Measurements from ENCODE around the gene TTC21A. TPM values are rescaled to one million over a fixed set of nuclear protein-coding genes. Genes with fewer than 3 reads are reported as not detected.

TTC21A gene
- total and polyA plus RNA-seq, 2 donors (not counting 1 experiment from before 2014, with no cell fraction given), result 1.6 to 2.1 TPM

- Histone ChIP-seq H3K4me2 (ENCODE audit: extremely low read depth, insufficient read depth, low read length) (no peak overlapping the region), H3K9me3 (ENCODE audit: control insufficient read depth, insufficient read depth, low read depth, low read length) (no peaks in the 10 kb centered on the region), H3K36me3 (ENCODE audit: control insufficient read depth, insufficient read depth, low read length) (no peaks in the 10 kb centered on the region), H3K27me3 (ENCODE audit: control insufficient read depth, insufficient read depth, low read length) (no peaks in the 10 kb centered on the region), H3K9ac (ENCODE audit: insufficient read depth, low read length) (no peak overlapping the region), H3K79me2 (ENCODE audit: control insufficient read depth, insufficient read depth, low read length) (no peaks in the 10 kb centered on the region), H2AFZ (ENCODE audit: low read length) (no peak overlapping the region), H3K27ac (ENCODE audit: insufficient read depth, low read length) (no peak overlapping the region), H4K20me1 (ENCODE audit: control insufficient read depth, extremely low read depth, insufficient read depth, low read length) (no peaks in the 10 kb centered on the region), H3K4me1 (ENCODE audit: control insufficient read depth, extremely low read depth, insufficient read depth, low read length) (peaks cover 12% of the 10 kb centered on the region), H3K4me3 (replicated peaks in 1 of 4; ENCODE audit: control extremely low read depth in 1 of 4, insufficient read depth in 1 of 4, low read depth in 3 of 4, low read length in 4 of 4) (no peak overlapping the region)
- no peak for DNase-seq (ENCODE audit: low read depth in 2 of 2)
- TF ChIP-seq EZH2 (IDR thresholded peaks at IDR 0.05; ENCODE audit: low read length, missing control alignments) (no peak), CTCF (conservative IDR thresholded peaks at IDR 0.05 in 1 of 2, IDR thresholded peaks at IDR 0.05 in 1 of 2; ENCODE audit: low read depth in 1 of 2, low read length in 2 of 2) (no peak)
Measured at GRCh38 chr3:39183211-39184080, 76.0 kb downstream of the TTC21A start.

GRCh38 chr3:39184081-39184967, 76.8 kb downstream of the TTC21A start:
- Histone ChIP-seq H3K27me3 (ENCODE audit: control insufficient read depth, insufficient read depth, low read length) (no peaks in the 10 kb centered on the region), H3K36me3 (ENCODE audit: control insufficient read depth, insufficient read depth, low read length) (no peaks in the 10 kb centered on the region), H3K4me1 (ENCODE audit: control insufficient read depth, extremely low read depth, insufficient read depth, low read length) (peaks cover 5% of the 10 kb centered on the region), H3K4me3 (replicated peaks in 1 of 4; ENCODE audit: control extremely low read depth in 1 of 4, insufficient read depth in 1 of 4, low read depth in 3 of 4, low read length in 4 of 4) (no peak overlapping the region), H3K27ac (ENCODE audit: insufficient read depth, low read length) (no peak overlapping the region), H3K4me2 (ENCODE audit: extremely low read depth, insufficient read depth, low read length) (no peak overlapping the region), H3K9me3 (ENCODE audit: control insufficient read depth, insufficient read depth, low read depth, low read length) (no peaks in the 10 kb centered on the region), H3K9ac (ENCODE audit: insufficient read depth, low read length) (no peak overlapping the region), H3K79me2 (ENCODE audit: control insufficient read depth, insufficient read depth, low read length) (no peaks in the 10 kb centered on the region), H4K20me1 (ENCODE audit: control insufficient read depth, extremely low read depth, insufficient read depth, low read length) (no peaks in the 10 kb centered on the region), H2AFZ (ENCODE audit: low read length) (no peak overlapping the region)
- DNase-seq (ENCODE audit: low read depth in 2 of 2), result no peak
- no peak for TF ChIP-seq CTCF (conservative IDR thresholded peaks at IDR 0.05 in 1 of 2, IDR thresholded peaks at IDR 0.05 in 1 of 2; ENCODE audit: low read depth in 1 of 2, low read length in 2 of 2)
- TF ChIP-seq EZH2 (IDR thresholded peaks at IDR 0.05; ENCODE audit: low read length, missing control alignments), result no peak

GRCh38 chr3:39184968-39185285, 77.4 kb downstream of the TTC21A start:
- no peak for DNase-seq (ENCODE audit: low read depth in 2 of 2)
- Histone ChIP-seq H3K4me2 (ENCODE audit: extremely low read depth, insufficient read depth, low read length) (no peak overlapping the region), H3K27me3 (ENCODE audit: control insufficient read depth, insufficient read depth, low read length) (no peaks in the 10 kb centered on the region), H3K4me3 (replicated peaks in 1 of 4; ENCODE audit: control extremely low read depth in 1 of 4, insufficient read depth in 1 of 4, low read depth in 3 of 4, low read length in 4 of 4) (no peak overlapping the region), H3K9me3 (ENCODE audit: control insufficient read depth, insufficient read depth, low read depth, low read length) (no peaks in the 10 kb centered on the region), H3K9ac (ENCODE audit: insufficient read depth, low read length) (no peak overlapping the region), H3K36me3 (ENCODE audit: control insufficient read depth, insufficient read depth, low read length) (no peaks in the 10 kb centered on the region), H3K79me2 (ENCODE audit: control insufficient read depth, insufficient read depth, low read length) (no peaks in the 10 kb centered on the region), H4K20me1 (ENCODE audit: control insufficient read depth, extremely low read depth, insufficient read depth, low read length) (no peaks in the 10 kb centered on the region), H3K4me1 (ENCODE audit: control insufficient read depth, extremely low read depth, insufficient read depth, low read length) (peaks cover 5% of the 10 kb centered on the region), H3K27ac (ENCODE audit: insufficient read depth, low read length) (no peak overlapping the region), H2AFZ (ENCODE audit: low read length) (no peak overlapping the region)
- TF ChIP-seq EZH2 (IDR thresholded peaks at IDR 0.05; ENCODE audit: low read length, missing control alignments) (no peak), CTCF (conservative IDR thresholded peaks at IDR 0.05 in 1 of 2, IDR thresholded peaks at IDR 0.05 in 1 of 2; ENCODE audit: low read depth in 1 of 2, low read length in 2 of 2) (no peak)

Measured in fibroblast of lung (primary cell).